Measurements from ENCODE around the gene GADL1.

The GADL1 gene

DNA sequence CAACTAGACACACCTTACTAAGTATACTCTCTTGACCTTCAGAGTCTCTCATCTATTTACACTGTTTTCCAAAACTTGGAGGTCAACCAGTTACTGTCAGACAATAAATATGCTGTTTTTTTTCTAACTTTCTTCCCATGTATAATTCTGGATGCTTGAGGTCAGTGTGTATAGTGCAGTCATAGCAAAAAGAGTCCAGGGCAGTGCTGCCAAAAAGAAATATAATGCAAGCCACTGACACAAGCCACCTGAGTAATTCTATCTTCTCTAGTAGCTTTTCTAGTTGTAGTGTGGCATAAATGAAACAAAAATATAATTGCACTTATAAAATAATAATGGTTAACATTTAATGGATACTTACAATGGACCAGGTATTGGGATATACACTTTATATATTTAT, 21.6 kb downstream of the GADL1 start:
- Histone ChIP-seq H3K27me3 (ENCODE audit: insufficient read depth, poor library complexity, severe bottlenecking) (peaks cover 3% of the 10 kb centered on the region), H3K27ac (replicated peaks) (no peak overlapping the region), H3K4me3 (replicated peaks; ENCODE audit: insufficient read depth, low read length) (no peak overlapping the region)
- no peak for TF ChIP-seq SPI1 (IDR thresholded peaks at IDR 0.05; ENCODE audit: borderline replicate concordance, low read depth)
- no peak for DNase-seq (ENCODE audit: low read depth in 1 of 2, low spot score in 1 of 2)

DNA sequence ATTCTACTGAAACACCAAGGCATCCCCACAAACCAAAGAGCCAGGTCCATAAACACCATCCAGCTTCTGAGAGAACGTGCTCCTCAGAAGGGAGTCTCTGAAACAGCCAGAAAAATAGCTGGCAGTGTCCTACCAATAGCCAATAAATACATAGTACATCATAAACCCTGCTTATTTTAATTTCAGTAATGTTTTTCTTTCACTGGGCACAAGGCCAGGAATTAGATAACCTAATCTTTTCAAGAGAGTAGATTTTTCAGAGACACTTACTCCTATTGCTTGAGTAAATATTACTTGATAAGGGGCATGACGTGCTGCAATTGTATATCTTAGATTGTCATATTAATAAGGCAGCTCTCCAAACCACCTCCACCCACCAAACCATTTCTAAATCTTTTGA, 22.7 kb downstream of the GADL1 start:
- TF ChIP-seq, protein P1, sequence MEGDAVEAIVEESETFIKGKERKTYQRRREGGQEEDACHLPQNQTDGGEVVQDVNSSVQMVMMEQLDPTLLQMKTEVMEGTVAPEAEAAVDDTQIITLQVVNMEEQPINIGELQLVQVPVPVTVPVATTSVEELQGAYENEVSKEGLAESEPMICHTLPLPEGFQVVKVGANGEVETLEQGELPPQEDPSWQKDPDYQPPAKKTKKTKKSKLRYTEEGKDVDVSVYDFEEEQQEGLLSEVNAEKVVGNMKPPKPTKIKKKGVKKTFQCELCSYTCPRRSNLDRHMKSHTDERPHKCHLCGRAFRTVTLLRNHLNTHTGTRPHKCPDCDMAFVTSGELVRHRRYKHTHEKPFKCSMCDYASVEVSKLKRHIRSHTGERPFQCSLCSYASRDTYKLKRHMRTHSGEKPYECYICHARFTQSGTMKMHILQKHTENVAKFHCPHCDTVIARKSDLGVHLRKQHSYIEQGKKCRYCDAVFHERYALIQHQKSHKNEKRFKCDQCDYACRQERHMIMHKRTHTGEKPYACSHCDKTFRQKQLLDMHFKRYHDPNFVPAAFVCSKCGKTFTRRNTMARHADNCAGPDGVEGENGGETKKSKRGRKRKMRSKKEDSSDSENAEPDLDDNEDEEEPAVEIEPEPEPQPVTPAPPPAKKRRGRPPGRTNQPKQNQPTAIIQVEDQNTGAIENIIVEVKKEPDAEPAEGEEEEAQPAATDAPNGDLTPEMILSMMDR (IDR thresholded peaks at IDR 0.05; ENCODE audit: insufficient read depth, low read length) = no peak
- TF ChIP-seq GABPA (IDR thresholded peaks at IDR 0.05; ENCODE audit: low read depth) (no peak), SPI1 (IDR thresholded peaks at IDR 0.05; ENCODE audit: borderline replicate concordance, low read depth) (no peak), POLR2AphosphoS5 (IDR thresholded peaks at IDR 0.05; ENCODE audit: low read depth) (no peak)
- TF ChIP-seq, protein P2, sequence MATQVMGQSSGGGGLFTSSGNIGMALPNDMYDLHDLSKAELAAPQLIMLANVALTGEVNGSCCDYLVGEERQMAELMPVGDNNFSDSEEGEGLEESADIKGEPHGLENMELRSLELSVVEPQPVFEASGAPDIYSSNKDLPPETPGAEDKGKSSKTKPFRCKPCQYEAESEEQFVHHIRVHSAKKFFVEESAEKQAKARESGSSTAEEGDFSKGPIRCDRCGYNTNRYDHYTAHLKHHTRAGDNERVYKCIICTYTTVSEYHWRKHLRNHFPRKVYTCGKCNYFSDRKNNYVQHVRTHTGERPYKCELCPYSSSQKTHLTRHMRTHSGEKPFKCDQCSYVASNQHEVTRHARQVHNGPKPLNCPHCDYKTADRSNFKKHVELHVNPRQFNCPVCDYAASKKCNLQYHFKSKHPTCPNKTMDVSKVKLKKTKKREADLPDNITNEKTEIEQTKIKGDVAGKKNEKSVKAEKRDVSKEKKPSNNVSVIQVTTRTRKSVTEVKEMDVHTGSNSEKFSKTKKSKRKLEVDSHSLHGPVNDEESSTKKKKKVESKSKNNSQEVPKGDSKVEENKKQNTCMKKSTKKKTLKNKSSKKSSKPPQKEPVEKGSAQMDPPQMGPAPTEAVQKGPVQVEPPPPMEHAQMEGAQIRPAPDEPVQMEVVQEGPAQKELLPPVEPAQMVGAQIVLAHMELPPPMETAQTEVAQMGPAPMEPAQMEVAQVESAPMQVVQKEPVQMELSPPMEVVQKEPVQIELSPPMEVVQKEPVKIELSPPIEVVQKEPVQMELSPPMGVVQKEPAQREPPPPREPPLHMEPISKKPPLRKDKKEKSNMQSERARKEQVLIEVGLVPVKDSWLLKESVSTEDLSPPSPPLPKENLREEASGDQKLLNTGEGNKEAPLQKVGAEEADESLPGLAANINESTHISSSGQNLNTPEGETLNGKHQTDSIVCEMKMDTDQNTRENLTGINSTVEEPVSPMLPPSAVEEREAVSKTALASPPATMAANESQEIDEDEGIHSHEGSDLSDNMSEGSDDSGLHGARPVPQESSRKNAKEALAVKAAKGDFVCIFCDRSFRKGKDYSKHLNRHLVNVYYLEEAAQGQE (IDR thresholded peaks at IDR 0.05; ENCODE audit: insufficient replicate concordance, low read depth) = no peak
- peaks cover 3% of the 10 kb centered on the region for H3K27me3 ChIP-seq (ENCODE audit: insufficient read depth, poor library complexity, severe bottlenecking)
- no peak overlapping the region for H3K4me3 ChIP-seq (replicated peaks; ENCODE audit: insufficient read depth, low read length)
- no peak for DNase-seq (ENCODE audit: low read depth in 1 of 2, low spot score in 1 of 2)
- no peak overlapping the region for H3K27ac ChIP-seq (replicated peaks)

DNA sequence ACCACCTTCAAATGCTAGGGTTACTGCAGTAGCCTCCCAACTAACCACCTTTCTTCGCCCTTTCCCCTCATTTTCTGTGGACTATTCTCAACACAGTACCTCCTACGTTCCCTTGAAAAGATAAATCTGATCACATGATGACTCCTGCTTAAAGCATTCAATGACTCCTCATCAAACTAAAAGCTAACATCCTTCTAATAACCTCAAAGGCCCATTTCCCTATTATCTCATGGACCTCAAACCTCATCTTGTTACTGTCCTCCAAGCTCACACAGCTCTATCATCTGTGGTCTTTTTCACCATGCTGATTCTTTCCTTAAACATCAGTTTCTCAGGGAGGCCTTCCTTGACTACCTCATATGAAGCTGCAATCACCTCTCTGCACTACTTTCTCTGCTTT, 29.6 kb downstream of the GADL1 start:
- DNase-seq (ENCODE audit: low read depth in 1 of 2, low spot score in 1 of 2) = no peak
- TF ChIP-seq, protein P1 (IDR thresholded peaks at IDR 0.05; ENCODE audit: insufficient read depth, low read length) = no peak
- TF ChIP-seq, protein P2 (IDR thresholded peaks at IDR 0.05; ENCODE audit: insufficient replicate concordance, low read depth) = no peak
- TF ChIP-seq GABPA (IDR thresholded peaks at IDR 0.05; ENCODE audit: low read depth) = no peak
- no peak for TF ChIP-seq SPI1 (IDR thresholded peaks at IDR 0.05; ENCODE audit: borderline replicate concordance, low read depth)
- no peak for TF ChIP-seq POLR2AphosphoS5 (IDR thresholded peaks at IDR 0.05; ENCODE audit: low read depth)
- Histone ChIP-seq H3K27me3 (ENCODE audit: insufficient read depth, poor library complexity, severe bottlenecking) (no peaks in the 10 kb centered on the region), H3K27ac (replicated peaks) (no peak overlapping the region), H3K4me3 (replicated peaks; ENCODE audit: insufficient read depth, low read length) (no peak overlapping the region)

DNA sequence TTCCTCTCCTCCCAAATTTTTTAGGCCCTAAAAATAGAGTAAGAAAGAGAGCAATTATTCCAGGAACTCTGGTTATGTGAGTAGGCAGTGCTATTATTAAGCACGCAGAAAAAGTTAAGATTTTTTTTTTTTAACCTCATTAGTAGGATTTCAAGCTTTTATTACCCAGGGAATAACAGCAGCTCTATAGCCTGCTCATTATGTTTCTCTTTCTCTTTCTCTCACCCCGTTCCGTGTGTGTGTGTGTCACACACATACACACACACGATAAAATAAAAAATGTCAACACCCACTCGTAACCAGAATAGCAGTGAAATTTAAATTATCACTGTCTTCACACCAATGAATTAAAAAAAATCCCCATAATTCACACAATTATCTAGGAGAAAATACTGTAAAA, 30.3 kb downstream of the GADL1 start:
- no peak for DNase-seq (ENCODE audit: low read depth in 1 of 2, low spot score in 1 of 2)
- H3K4me3 ChIP-seq (replicated peaks; ENCODE audit: insufficient read depth, low read length) = no peak overlapping the region
- TF ChIP-seq SPI1 (IDR thresholded peaks at IDR 0.05; ENCODE audit: borderline replicate concordance, low read depth) (no peak), GABPA (IDR thresholded peaks at IDR 0.05; ENCODE audit: low read depth) (no peak), POLR2AphosphoS5 (IDR thresholded peaks at IDR 0.05; ENCODE audit: low read depth) (no peak)
- TF ChIP-seq, protein P1 (IDR thresholded peaks at IDR 0.05; ENCODE audit: insufficient read depth, low read length) = no peak
- TF ChIP-seq, protein P2 (IDR thresholded peaks at IDR 0.05; ENCODE audit: insufficient replicate concordance, low read depth) = no peak

More for the DNA sequence above, 30.3 kb downstream of the GADL1 start:
- no peak overlapping the region for H3K27ac ChIP-seq (replicated peaks)
- no peaks in the 10 kb centered on the region for H3K27me3 ChIP-seq (ENCODE audit: insufficient read depth, poor library complexity, severe bottlenecking)

All from HL-60 (cell line).